ENCODE data around the gene FLRT3. TPM values are rescaled to one million over a fixed set of nuclear protein-coding genes. Genes with fewer than 3 reads are reported as not detected.
A peak's percentile ranks its signal among the peaks of the same experiment; 100 is the strongest.

Gene FLRT3
- total RNA-seq, 1 experiment from 2014 or later: 2.8 TPM

DNA sequence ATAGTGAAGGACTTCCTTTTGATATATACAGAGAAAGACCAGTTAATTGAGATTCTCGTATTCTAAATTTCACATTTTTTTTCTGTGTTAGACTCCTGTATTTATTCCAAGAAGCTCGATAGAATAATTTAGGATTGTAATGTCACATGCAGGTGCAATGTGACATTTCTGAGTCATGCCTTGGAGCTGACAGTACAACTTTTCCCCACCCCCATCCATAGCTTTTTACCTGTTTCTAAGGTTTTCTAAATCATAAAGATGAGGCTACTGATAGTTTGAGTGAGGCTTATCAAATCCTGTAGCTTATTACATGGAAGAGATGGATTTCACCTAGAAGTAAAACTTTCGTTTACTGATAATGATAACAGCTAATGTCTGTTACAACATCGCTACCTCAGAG lies 37.6 kb downstream of the FLRT3 start:
- Histone ChIP-seq H3K27ac (ENCODE audit: low read length) (no peak overlapping the region), H3K9me2 (replicated peaks; ENCODE audit: low read length) (no peaks in the 10 kb centered on the region), H3K27me3 (ENCODE audit: low read length) (no peaks in the 10 kb centered on the region), H3K4me3 (ENCODE audit: low read length) (no peak overlapping the region), H3F3A (ENCODE audit: low read length, unreplicated experiment) (no peaks in the 10 kb centered on the region), H2AFZ (ENCODE audit: low read length) (no peak overlapping the region), H4K20me1 (ENCODE audit: low read length) (no peaks in the 10 kb centered on the region), H3K4me1 (ENCODE audit: insufficient read depth, low read length) (no peaks in the 10 kb centered on the region), H3K79me2 (ENCODE audit: low read length) (no peaks in the 10 kb centered on the region), H3K9ac (ENCODE audit: low read length) (no peak overlapping the region), H3K9me3 (ENCODE audit: low read length) (no peaks in the 10 kb centered on the region), H3K4me2 (ENCODE audit: low read length) (no peak overlapping the region), H3K36me3 (ENCODE audit: low read depth, low read length) (no peaks in the 10 kb centered on the region)
- intact Hi-C loops (cut with micrococcal nuclease): no loop called here
- CTCF ChIA-PET: no interaction called here
- no peak for DNase-seq
- no peak for TF ChIP-seq CTCF (conservative IDR thresholded peaks at IDR 0.05; ENCODE audit: low read depth, low read length)
- no peak for TF ChIP-seq EZH2phosphoT487 (IDR thresholded peaks at IDR 0.05; ENCODE audit: borderline replicate concordance, low read length)
- TF ChIP-seq EZH2 (IDR thresholded peaks at IDR 0.05; ENCODE audit: low read length, unreplicated experiment): no peak
- no TSS peak for BruUV-seq (replicated peaks)
- ATAC-seq: no peak
- POLR2A ChIA-PET (ENCODE audit: unreplicated experiment): no interaction called here

GRCh38 chr20:14295770-14296309 lies 41.6 kb downstream of the FLRT3 start:
- Histone ChIP-seq H3K27ac (ENCODE audit: low read length) (no peak overlapping the region), H3K9me2 (replicated peaks; ENCODE audit: low read length) (no peaks in the 10 kb centered on the region), H3K79me2 (ENCODE audit: low read length) (no peaks in the 10 kb centered on the region), H4K20me1 (ENCODE audit: low read length) (no peaks in the 10 kb centered on the region), H2AFZ (ENCODE audit: low read length) (no peak overlapping the region), H3K27me3 (ENCODE audit: low read length) (no peaks in the 10 kb centered on the region), H3F3A (ENCODE audit: low read length, unreplicated experiment) (no peaks in the 10 kb centered on the region), H3K4me2 (ENCODE audit: low read length) (no peak overlapping the region), H3K36me3 (ENCODE audit: low read depth, low read length) (no peaks in the 10 kb centered on the region), H3K4me3 (ENCODE audit: low read length) (no peak overlapping the region), H3K4me1 (ENCODE audit: insufficient read depth, low read length) (peaks cover 3% of the 10 kb centered on the region; the same call in 1 of the 2 replicates), H3K9ac (ENCODE audit: low read length) (no peak overlapping the region), H3K9me3 (ENCODE audit: low read length) (no peaks in the 10 kb centered on the region)
- no TSS peak for BruUV-seq (replicated peaks)
- no peak for TF ChIP-seq EZH2phosphoT487 (IDR thresholded peaks at IDR 0.05; ENCODE audit: borderline replicate concordance, low read length)
- TF ChIP-seq CTCF (conservative IDR thresholded peaks at IDR 0.05; ENCODE audit: low read depth, low read length): no peak
- TF ChIP-seq EZH2 (IDR thresholded peaks at IDR 0.05; ENCODE audit: low read length, unreplicated experiment): no peak
- DNase-seq (no peak), ATAC-seq (no peak)
- ChIA-PET POLR2A (ENCODE audit: unreplicated experiment) (no interaction called here), CTCF (no interaction called here)
- intact Hi-C loops (cut with micrococcal nuclease): no loop called here

DNA sequence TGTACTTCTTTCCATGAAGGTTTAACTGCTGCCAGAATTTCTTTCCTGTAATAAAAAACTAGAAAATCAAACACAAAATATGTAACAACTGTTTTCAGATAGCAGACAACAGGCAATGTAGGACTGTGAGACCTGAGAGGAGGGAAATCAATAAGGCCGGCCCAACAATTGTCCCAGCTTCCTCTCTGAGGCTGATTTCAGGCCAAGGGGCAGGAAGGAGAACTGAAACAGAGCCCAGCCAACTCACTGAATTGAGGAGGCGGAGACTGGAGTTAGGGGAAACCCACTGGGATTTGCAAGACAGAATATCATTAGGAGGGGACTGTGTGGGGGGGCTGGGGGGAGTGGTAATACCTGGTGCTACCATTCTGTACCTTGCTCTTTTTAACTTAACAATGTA lies 42.2 kb downstream of the FLRT3 start:
- ChIA-PET CTCF (no interaction called here), POLR2A (ENCODE audit: unreplicated experiment) (interaction anchor here (0.6 kb wide), 1 partner anchor 16 kb away, joined by 3 read pairs; no protein-coding TSS in a partner anchor)
- no peak overlapping the region for H3K4me2 ChIP-seq (ENCODE audit: low read length)
- H2AFZ ChIP-seq (ENCODE audit: low read length): no peak overlapping the region
- no peaks in the 10 kb centered on the region for H3K9me2 ChIP-seq (replicated peaks; ENCODE audit: low read length)
- H3K4me3 ChIP-seq (ENCODE audit: low read length): no peak overlapping the region
- DNase-seq (no peak), ATAC-seq (peak; percentile 33; the same call in 1 of the 2 replicates)
- no peaks in the 10 kb centered on the region for H3K79me2 ChIP-seq (ENCODE audit: low read length)
- BruUV-seq (replicated peaks): no TSS peak
- intact Hi-C loops (cut with micrococcal nuclease): no loop called here
- H3K36me3 ChIP-seq (ENCODE audit: low read depth, low read length): no peaks in the 10 kb centered on the region
- no peaks in the 10 kb centered on the region for H3K9me3 ChIP-seq (ENCODE audit: low read length)
- TF ChIP-seq EZH2phosphoT487 (IDR thresholded peaks at IDR 0.05; ENCODE audit: borderline replicate concordance, low read length) (no peak), EZH2 (IDR thresholded peaks at IDR 0.05; ENCODE audit: low read length, unreplicated experiment) (no peak), CTCF (conservative IDR thresholded peaks at IDR 0.05; ENCODE audit: low read depth, low read length) (no peak)
- H3F3A ChIP-seq (ENCODE audit: low read length, unreplicated experiment): no peaks in the 10 kb centered on the region
- no peak overlapping the region for H3K27ac ChIP-seq (ENCODE audit: low read length)
- no peaks in the 10 kb centered on the region for H3K27me3 ChIP-seq (ENCODE audit: low read length)
- H4K20me1 ChIP-seq (ENCODE audit: low read length): no peaks in the 10 kb centered on the region
- no peak overlapping the region for H3K9ac ChIP-seq (ENCODE audit: low read length)
- H3K4me1 ChIP-seq (ENCODE audit: insufficient read depth, low read length): peaks cover 6% of the 10 kb centered on the region
